ENCODE results near the gene PKD1L1.

Gene PKD1L1

GRCh38 chr7:47787249-47788069, 160.8 kb downstream of the PKD1L1 start:
- no peak for DNase-seq
- H3K4me1 Mint-ChIP-seq (ENCODE audit: low read depth): no peaks in the 10 kb centered on the region
- H3K27ac Mint-ChIP-seq: no peak overlapping the region
- no peak overlapping the region for H3K4me3 Mint-ChIP-seq
- no peaks in the 10 kb centered on the region for H3K27me3 Mint-ChIP-seq
- no peaks in the 10 kb centered on the region for H3K36me3 Mint-ChIP-seq (ENCODE audit: low read depth)
- no peaks in the 10 kb centered on the region for H3K9me3 Mint-ChIP-seq

- H3K4me1 Mint-ChIP-seq (ENCODE audit: low read depth): no peaks in the 10 kb centered on the region
- no peak overlapping the region for H3K27ac Mint-ChIP-seq
- no peaks in the 10 kb centered on the region for H3K36me3 Mint-ChIP-seq (ENCODE audit: low read depth)
- H3K27me3 Mint-ChIP-seq: no peaks in the 10 kb centered on the region
- no peaks in the 10 kb centered on the region for H3K9me3 Mint-ChIP-seq
- no peak overlapping the region for H3K4me3 Mint-ChIP-seq
- no peak for DNase-seq
These were observed 161.6 kb downstream of the PKD1L1 start for GRCh38 chr7:47786557-47787248.

DNA sequence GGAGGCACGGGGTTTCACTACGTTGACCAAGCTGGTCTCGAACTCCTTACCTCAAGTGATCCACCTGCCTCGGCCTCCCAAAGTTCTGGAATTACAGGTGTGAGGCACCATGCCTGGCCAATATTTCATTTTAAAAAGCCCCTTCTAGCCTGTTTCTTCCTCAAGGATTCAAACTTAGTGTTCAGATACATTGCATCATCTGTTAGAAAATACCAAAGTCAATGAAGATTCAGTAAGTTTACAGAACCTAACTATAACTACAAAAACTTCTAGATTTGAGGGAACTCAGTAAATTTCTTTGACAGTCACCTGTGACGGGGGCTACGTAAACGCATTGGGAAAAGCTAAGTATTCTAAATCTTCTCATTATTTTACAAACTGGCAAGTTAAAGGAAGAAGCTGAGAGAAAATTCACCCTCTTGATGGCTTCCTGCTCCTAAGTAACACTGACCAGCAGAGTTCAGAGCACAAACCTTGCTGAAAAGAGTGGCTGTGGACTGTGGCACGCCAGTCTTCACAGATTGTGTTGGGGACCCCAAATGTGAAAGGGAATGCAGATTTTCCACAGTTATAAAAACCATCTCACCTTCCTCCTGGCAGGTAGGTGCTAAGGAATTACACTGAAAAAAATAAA, 162.2 kb downstream of the PKD1L1 start:
- Mint-ChIP-seq H3K27me3 (no peaks in the 10 kb centered on the region), H3K36me3 (ENCODE audit: low read depth) (no peaks in the 10 kb centered on the region), H3K4me3 (no peak overlapping the region), H3K4me1 (ENCODE audit: low read depth) (no peaks in the 10 kb centered on the region), H3K9me3 (no peaks in the 10 kb centered on the region), H3K27ac (no peak overlapping the region)
- DNase-seq: no peak

- H3K4me3 Mint-ChIP-seq: no peak overlapping the region
- no peaks in the 10 kb centered on the region for H3K36me3 Mint-ChIP-seq (ENCODE audit: low read depth)
- no peak for DNase-seq
- no peaks in the 10 kb centered on the region for H3K4me1 Mint-ChIP-seq (ENCODE audit: low read depth)
- H3K27me3 Mint-ChIP-seq: no peaks in the 10 kb centered on the region
- no peak overlapping the region for H3K27ac Mint-ChIP-seq
- no peaks in the 10 kb centered on the region for H3K9me3 Mint-ChIP-seq
These were observed 164.6 kb downstream of the PKD1L1 start for GRCh38 chr7:47783456-47784223.

DNA sequence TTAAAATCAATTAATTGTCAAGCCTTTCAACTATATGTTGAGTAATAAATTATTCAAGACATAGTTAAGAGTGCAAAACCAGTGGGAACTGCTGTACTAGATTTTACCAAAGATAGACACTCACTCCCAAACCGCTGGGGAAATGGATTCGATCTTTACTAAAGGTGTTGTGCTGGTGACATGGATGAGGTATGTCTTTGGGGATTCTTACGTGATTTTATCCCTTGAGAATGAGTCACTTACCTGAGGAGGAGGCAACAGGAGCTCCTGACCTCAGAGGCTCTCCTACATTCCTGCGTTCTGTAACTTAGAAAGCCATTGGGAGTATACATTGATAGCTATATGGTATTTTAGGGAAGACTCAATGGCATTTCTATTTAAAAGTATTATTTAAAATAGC, 165.5 kb downstream of the PKD1L1 start:
- H3K36me3 Mint-ChIP-seq (ENCODE audit: low read depth): no peaks in the 10 kb centered on the region
- no peak overlapping the region for H3K4me3 Mint-ChIP-seq
- H3K27me3 Mint-ChIP-seq: no peaks in the 10 kb centered on the region
- no peaks in the 10 kb centered on the region for H3K4me1 Mint-ChIP-seq (ENCODE audit: low read depth)
- H3K27ac Mint-ChIP-seq: no peak overlapping the region
- no peak for DNase-seq
- no peaks in the 10 kb centered on the region for H3K9me3 Mint-ChIP-seq

DNA sequence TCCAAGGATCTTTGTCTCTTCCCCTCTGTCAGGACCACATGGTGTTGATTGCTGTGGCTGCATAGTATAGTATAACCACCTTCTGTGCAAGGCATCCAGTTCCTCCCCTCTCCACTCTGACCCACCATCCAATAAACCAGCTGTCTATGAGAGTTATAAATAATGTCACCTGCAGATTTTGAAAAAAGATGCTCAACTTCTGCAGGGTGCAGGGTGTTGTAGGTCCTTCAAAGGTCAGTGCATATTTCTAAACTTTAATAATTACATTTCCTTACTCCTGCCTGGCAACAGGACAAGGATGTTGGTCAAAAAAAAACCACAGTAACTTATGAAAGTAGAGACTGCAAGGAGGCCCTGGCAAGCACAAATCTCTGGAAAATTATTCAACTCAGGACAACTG, 166.2 kb downstream of the PKD1L1 start:
- H3K27ac Mint-ChIP-seq: no peak overlapping the region
- H3K36me3 Mint-ChIP-seq (ENCODE audit: low read depth): no peaks in the 10 kb centered on the region
- no peaks in the 10 kb centered on the region for H3K27me3 Mint-ChIP-seq
- no peaks in the 10 kb centered on the region for H3K4me1 Mint-ChIP-seq (ENCODE audit: low read depth)
- DNase-seq: no peak
- H3K9me3 Mint-ChIP-seq: no peaks in the 10 kb centered on the region
- no peak overlapping the region for H3K4me3 Mint-ChIP-seq

GRCh38 chr7:47780555-47780954, 167.7 kb downstream of the PKD1L1 start:
- H3K36me3 Mint-ChIP-seq (ENCODE audit: low read depth): no peaks in the 10 kb centered on the region
- H3K27me3 Mint-ChIP-seq: no peaks in the 10 kb centered on the region
- no peak overlapping the region for H3K4me3 Mint-ChIP-seq
- DNase-seq: no peak
- no peaks in the 10 kb centered on the region for H3K9me3 Mint-ChIP-seq
- H3K4me1 Mint-ChIP-seq (ENCODE audit: low read depth): no peaks in the 10 kb centered on the region
- no peak overlapping the region for H3K27ac Mint-ChIP-seq

DNA sequence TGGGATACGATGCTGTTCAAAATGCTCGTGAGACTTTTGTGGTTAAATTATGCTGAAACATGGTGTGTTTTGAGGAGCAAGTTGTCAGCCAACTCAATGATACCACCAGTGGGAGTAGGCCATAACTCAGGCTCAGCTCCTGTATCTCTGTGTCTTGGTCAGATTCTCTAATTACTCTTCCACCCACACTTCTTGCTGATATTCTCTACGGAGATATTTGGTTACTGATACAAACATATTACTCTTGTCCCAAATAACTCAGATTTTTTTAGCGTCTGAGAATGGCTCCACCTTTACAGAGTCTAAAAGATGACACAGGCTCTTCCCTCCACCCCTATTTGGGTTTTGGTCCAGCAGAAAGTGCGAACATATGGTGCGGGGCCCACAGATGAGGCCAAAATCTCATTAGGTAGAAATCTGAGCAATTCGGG, 168.9 kb downstream of the PKD1L1 start:
- no peak for DNase-seq
- Mint-ChIP-seq H3K27me3 (peaks cover 3% of the 10 kb centered on the region), H3K4me3 (no peak overlapping the region), H3K36me3 (ENCODE audit: low read depth) (no peaks in the 10 kb centered on the region), H3K27ac (no peak overlapping the region), H3K9me3 (no peaks in the 10 kb centered on the region), H3K4me1 (ENCODE audit: low read depth) (no peaks in the 10 kb centered on the region)

- H3K27ac Mint-ChIP-seq: no peak overlapping the region
- H3K4me1 Mint-ChIP-seq (ENCODE audit: low read depth): no peaks in the 10 kb centered on the region
- peaks cover 3% of the 10 kb centered on the region for H3K27me3 Mint-ChIP-seq
- H3K9me3 Mint-ChIP-seq: no peaks in the 10 kb centered on the region
- no peak for DNase-seq
- no peak overlapping the region for H3K4me3 Mint-ChIP-seq
- H3K36me3 Mint-ChIP-seq (ENCODE audit: low read depth): no peaks in the 10 kb centered on the region
These were observed 170.1 kb downstream of the PKD1L1 start for GRCh38 chr7:47778153-47778661.

DNA sequence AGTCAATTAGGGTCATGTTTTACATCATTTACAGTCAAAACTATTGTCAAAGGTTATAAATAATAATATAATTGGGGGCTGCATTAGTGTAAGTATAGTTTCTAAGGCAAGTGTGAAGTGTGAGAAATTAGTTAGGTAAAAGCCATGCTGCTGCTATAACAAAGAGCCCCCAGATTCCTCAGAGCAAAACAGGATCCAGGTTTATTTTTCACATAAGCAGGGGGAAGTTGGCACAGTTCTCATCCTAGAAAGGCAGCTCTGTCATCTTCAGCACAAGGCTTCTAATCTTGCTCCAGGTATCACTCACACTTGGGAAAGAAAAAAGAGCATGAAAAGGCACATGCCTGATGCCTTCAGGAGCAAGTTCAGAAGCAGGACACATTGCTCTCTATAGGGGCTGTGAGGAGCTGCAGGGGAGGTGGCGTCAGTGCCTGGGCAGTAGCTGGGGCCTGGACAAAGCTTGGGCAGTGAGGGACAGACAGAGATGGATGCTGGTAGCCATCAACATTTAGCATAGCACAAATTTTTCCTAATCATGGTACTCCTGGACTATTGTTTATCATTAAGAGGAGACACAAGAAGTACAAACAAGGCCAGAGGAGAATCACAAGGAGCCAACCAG, 170.6 kb downstream of the PKD1L1 start:
- no peak overlapping the region for H3K27ac Mint-ChIP-seq

DNA sequence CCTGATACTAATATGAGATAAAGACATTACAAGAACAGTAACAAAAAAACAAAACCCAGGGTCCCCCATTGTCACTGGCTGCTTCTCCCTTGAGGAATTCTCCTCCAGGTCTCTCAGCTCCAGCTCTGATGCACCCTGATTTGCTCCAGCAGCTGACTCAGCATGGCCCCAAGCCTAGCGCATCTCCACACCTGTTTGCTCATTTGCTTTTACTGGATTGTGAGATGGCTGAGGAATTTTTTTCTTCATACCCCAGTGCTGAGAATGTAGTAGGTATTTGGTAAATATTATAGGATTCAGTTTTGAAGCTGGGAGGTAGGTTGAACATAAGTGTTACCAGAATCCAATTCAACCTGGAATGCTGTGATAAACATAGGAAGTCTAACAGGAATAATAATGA, 171.9 kb downstream of the PKD1L1 start:
- no peaks in the 10 kb centered on the region for H3K36me3 Mint-ChIP-seq (ENCODE audit: low read depth)
- no peaks in the 10 kb centered on the region for H3K9me3 Mint-ChIP-seq
- DNase-seq: no peak
- peaks cover 3% of the 10 kb centered on the region for H3K27me3 Mint-ChIP-seq
- H3K4me1 Mint-ChIP-seq (ENCODE audit: low read depth): no peaks in the 10 kb centered on the region
- H3K27ac Mint-ChIP-seq: no peak overlapping the region
- no peak overlapping the region for H3K4me3 Mint-ChIP-seq

More for the DNA sequence above, 170.6 kb downstream of the PKD1L1 start:
- H3K4me1 Mint-ChIP-seq (ENCODE audit: low read depth): no peaks in the 10 kb centered on the region
- DNase-seq: no peak
- H3K4me3 Mint-ChIP-seq: no peak overlapping the region
- H3K9me3 Mint-ChIP-seq: no peaks in the 10 kb centered on the region
- no peaks in the 10 kb centered on the region for H3K36me3 Mint-ChIP-seq (ENCODE audit: low read depth)
- peaks cover 3% of the 10 kb centered on the region for H3K27me3 Mint-ChIP-seq

DNA sequence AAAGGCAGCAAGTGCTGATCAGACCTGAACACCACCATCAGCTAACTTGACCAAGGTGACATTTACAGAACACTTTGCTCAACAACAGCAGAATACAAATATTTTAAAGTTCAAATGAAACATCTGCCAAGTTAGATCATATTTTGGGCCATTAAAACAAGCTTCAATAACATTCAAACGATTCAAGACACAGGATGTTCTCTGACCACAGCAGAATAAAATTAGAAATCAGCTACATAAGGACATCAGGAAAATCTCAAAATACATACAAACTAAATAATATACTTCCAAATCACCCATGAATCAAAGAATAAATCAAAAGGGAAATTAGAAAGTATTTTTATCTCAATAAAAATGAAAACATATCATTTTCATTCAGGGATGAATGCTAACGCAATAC, 173.0 kb downstream of the PKD1L1 start:
- Mint-ChIP-seq H3K4me3 (no peak overlapping the region), H3K4me1 (ENCODE audit: low read depth) (no peaks in the 10 kb centered on the region), H3K36me3 (ENCODE audit: low read depth) (no peaks in the 10 kb centered on the region), H3K27ac (no peak overlapping the region), H3K27me3 (peaks cover 3% of the 10 kb centered on the region), H3K9me3 (no peaks in the 10 kb centered on the region)
- no peak for DNase-seq

- Mint-ChIP-seq H3K27ac (no peak overlapping the region), H3K36me3 (ENCODE audit: low read depth) (no peaks in the 10 kb centered on the region), H3K4me3 (no peak overlapping the region), H3K9me3 (no peaks in the 10 kb centered on the region), H3K27me3 (peaks cover 3% of the 10 kb centered on the region), H3K4me1 (ENCODE audit: low read depth) (no peaks in the 10 kb centered on the region)
- no peak for DNase-seq
These were observed 175.8 kb downstream of the PKD1L1 start for GRCh38 chr7:47772492-47772891.

DNA sequence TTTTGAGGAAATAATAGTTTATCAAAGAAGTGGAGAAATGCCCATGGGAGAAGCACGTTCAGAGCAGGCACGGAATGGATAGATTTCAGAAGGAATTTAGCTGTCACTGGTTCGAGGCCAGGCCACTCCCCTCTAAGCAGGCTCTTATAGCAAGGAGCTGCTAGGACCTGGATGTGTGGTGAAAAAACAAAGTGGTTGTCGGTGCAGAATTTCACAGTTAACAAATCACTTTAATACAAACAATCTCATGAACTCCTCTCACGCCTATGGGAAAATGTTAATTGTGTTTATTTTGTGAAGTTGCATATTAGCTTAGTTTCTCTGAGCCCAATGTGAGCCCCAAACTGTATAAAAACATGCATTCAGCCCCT, 176.3 kb downstream of the PKD1L1 start:
- Mint-ChIP-seq H3K27ac (no peak overlapping the region), H3K27me3 (peaks cover 3% of the 10 kb centered on the region), H3K9me3 (no peaks in the 10 kb centered on the region), H3K4me3 (no peak overlapping the region), H3K36me3 (ENCODE audit: low read depth) (no peaks in the 10 kb centered on the region), H3K4me1 (ENCODE audit: low read depth) (no peaks in the 10 kb centered on the region)
- DNase-seq: no peak
